H9 (cell line): Measurements from ENCODE around the gene COL18A1. TPM values are rescaled to one million over a fixed set of nuclear protein-coding genes. Genes with fewer than 3 reads are reported as not detected.

Experiments
- DNase-seq: peaks from one replicate; pipeline ENCODE4 v3.0.0-alpha.2; 2017
- H2AFZ ChIP-seq: one replicate; pipeline ENCODE4 v1.6.1; 2013; ENCODE audit warnings: mild to moderate bottlenecking, low read length, control low read depth, moderate library complexity
- H2AK5ac ChIP-seq: 2 replicates; pipeline ENCODE4 v1.6.1; 2013; ENCODE audit warnings: low read length, control low read depth, mixed read lengths; ENCODE audit not compliant: insufficient read length
- H2BK120ac ChIP-seq: one replicate; pipeline ENCODE4 v1.6.1; 2013; ENCODE audit warnings: low read depth, mild to moderate bottlenecking, low read length, control low read depth, inconsistent platforms; ENCODE audit not compliant: poor library complexity, severe bottlenecking
- H2BK12ac ChIP-seq: 2 replicates; pipeline ENCODE4 v1.6.1; 2013; ENCODE audit warnings: low read length, control low read depth, mixed read lengths, low read depth; ENCODE audit not compliant: insufficient read length
- H2BK15ac ChIP-seq: 2 replicates; pipeline ENCODE4 v1.6.1; 2013; ENCODE audit warnings: low read depth, low read length, control low read depth
- H2BK20ac ChIP-seq: one replicate; pipeline ENCODE4 v1.6.1; 2013; ENCODE audit warnings: low read depth, mild to moderate bottlenecking, low read length, control low read depth, inconsistent platforms; ENCODE audit not compliant: poor library complexity, severe bottlenecking
- H2BK5ac ChIP-seq: 2 replicates; pipeline ENCODE4 v1.6.1; 2013; ENCODE audit warnings: low read length, control low read depth, mixed read lengths; ENCODE audit not compliant: insufficient read length
- H3K14ac ChIP-seq: 2 replicates; pipeline ENCODE4 v1.6.1; 2013; ENCODE audit warnings: low read length, control low read depth; ENCODE audit not compliant: insufficient read depth
- H3K18ac ChIP-seq: 2 replicates; pipeline ENCODE4 v1.6.1; 2013; ENCODE audit warnings: low read depth, mild to moderate bottlenecking, mixed read lengths, low read length, control low read depth; ENCODE audit not compliant: insufficient read length
- H3K23ac ChIP-seq: 2 replicates; pipeline ENCODE4 v1.6.1; 2013; ENCODE audit warnings: low read length, control low read depth, mixed read lengths, low read depth; ENCODE audit not compliant: insufficient read length
- H3K23me2 ChIP-seq: 2 replicates; pipeline ENCODE4 v1.6.1; 2013; ENCODE audit warnings: low read depth, mild to moderate bottlenecking, mixed read lengths, low read length, control low read depth; ENCODE audit not compliant: insufficient read length, poor library complexity, severe bottlenecking
- H3K27ac ChIP-seq: 2 replicates; pipeline ENCODE4 v1.5.1; 2013; ENCODE audit warnings: low read length, control low read depth, mixed read lengths, low read depth; ENCODE audit not compliant: insufficient read length
- H3K27me3 ChIP-seq: 2 replicates; pipeline ENCODE4 v1.6.1; 2013; ENCODE audit warnings: low read length, control low read depth, inconsistent platforms; ENCODE audit not compliant: insufficient read depth
- H3K4ac ChIP-seq: 2 replicates; pipeline ENCODE4 v1.6.1; 2013; ENCODE audit warnings: low read depth, mild to moderate bottlenecking, control low read depth, inconsistent platforms, low read length, moderate library complexity
- H3K4me1 ChIP-seq: 2 replicates; pipeline ENCODE4 v1.6.1; 2013; ENCODE audit warnings: low read length, control low read depth, inconsistent platforms; ENCODE audit not compliant: insufficient read depth
- H3K4me2 ChIP-seq: 2 replicates; pipeline ENCODE4 v1.6.1; 2013; ENCODE audit warnings: low read length, control low read depth, mixed read lengths; ENCODE audit not compliant: insufficient read length, insufficient read depth
- H3K56ac ChIP-seq: 2 replicates; pipeline ENCODE4 v1.6.1; 2013; ENCODE audit warnings: low read depth, mild to moderate bottlenecking, mixed read lengths, low read length, control low read depth; ENCODE audit not compliant: insufficient read length
- H3K79me1 ChIP-seq: 2 replicates; pipeline ENCODE4 v1.6.1; 2013; ENCODE audit warnings: low read depth, mild to moderate bottlenecking, moderate library complexity, low read length, control low read depth, inconsistent platforms; ENCODE audit not compliant: insufficient read depth, poor library complexity, severe bottlenecking
- H3K79me2 ChIP-seq: 2 replicates; pipeline ENCODE4 v1.6.1; 2013; ENCODE audit warnings: low read length, control low read depth, inconsistent platforms; ENCODE audit not compliant: insufficient read depth
- H3K9ac ChIP-seq: 2 replicates; pipeline ENCODE4 v1.6.1; 2013; ENCODE audit warnings: low read length, control low read depth, mixed read lengths; ENCODE audit not compliant: insufficient read length; ENCODE audit errors: extremely low read depth
- H3K9me3 ChIP-seq: one replicate; pipeline ENCODE4 v1.6.1; 2013; ENCODE audit warnings: low read depth, low read length, inconsistent platforms; ENCODE audit not compliant: control insufficient read depth
- H3T11ph ChIP-seq: one replicate; pipeline ENCODE4 v1.6.1; 2013; ENCODE audit warnings: mild to moderate bottlenecking, low read length, control low read depth, inconsistent platforms
- H4K20me1 ChIP-seq: one replicate; pipeline ENCODE4 v1.6.1; 2013; ENCODE audit not compliant: control insufficient read depth, insufficient read length, insufficient read depth
- H4K5ac ChIP-seq: 2 replicates; pipeline ENCODE4 v1.6.1; 2013; ENCODE audit warnings: low read depth, mild to moderate bottlenecking, mixed read lengths, low read length, control low read depth; ENCODE audit not compliant: insufficient read length
- H4K8ac ChIP-seq: replicated peaks from 2 replicates; pipeline ENCODE4 v1.6.1; 2013; ENCODE audit warnings: low read length, control low read depth, mixed read lengths, low read depth; ENCODE audit not compliant: insufficient read length
- H4K91ac ChIP-seq: 2 replicates; pipeline ENCODE4 v1.6.1; 2013; ENCODE audit warnings: low read depth, mild to moderate bottlenecking, moderate library complexity, mixed read lengths, low read length, control low read depth; ENCODE audit not compliant: insufficient read length
- H3K27ac Mint-ChIP-seq, 3 experiments: 2 replicates in 2 of 3; 3 replicates in 1 of 3; pipeline ENCODE4 v1.8.0; 2020 to 2021; ENCODE audit warnings: mixed read lengths in 3 of 3, mild to moderate bottlenecking in 1 of 3, moderate library complexity in 1 of 3
- H3K27me3 Mint-ChIP-seq: 2 replicates; pipeline ENCODE4 v1.8.0; 2021; ENCODE audit warnings: low read depth, mild to moderate bottlenecking, moderate library complexity, mixed read lengths
- H3K36me3 Mint-ChIP-seq, 3 experiments: 2 replicates in 2 of 3; 3 replicates in 1 of 3; pipeline ENCODE4 v1.8.0; 2020 to 2021; ENCODE audit warnings: low read depth in 3 of 3, mixed read lengths in 3 of 3; ENCODE audit not compliant: insufficient read depth in 1 of 3
- H3K4me1 Mint-ChIP-seq, 2 experiments: 2 replicates each; pipeline ENCODE4 v1.8.0; 2020; ENCODE audit warnings: mixed read lengths in 2 of 2
- H3K4me3 Mint-ChIP-seq, 2 experiments: 2 replicates in 1 of 2; 3 replicates in 1 of 2; pipeline ENCODE4 v1.8.0; 2020 to 2021; ENCODE audit warnings: mild to moderate bottlenecking in 2 of 2, mixed read lengths in 2 of 2, moderate library complexity in 1 of 2
- H3K9me3 Mint-ChIP-seq, 2 experiments: 2 replicates in 1 of 2; 3 replicates in 1 of 2; pipeline ENCODE4 v1.8.0; 2020; ENCODE audit warnings: mild to moderate bottlenecking in 2 of 2, mixed read lengths in 2 of 2, moderate library complexity in 1 of 2
- CTCF ChIP-seq: fragments of 200-600 bp; sonication (generic); conservative IDR thresholded peaks from 3 replicates; pipeline ENCODE4 v1.8.0; 2021; ENCODE audit warnings: antibody characterized with exemption, mild to moderate bottlenecking
- WGBS: extraction: QIAGEN DNeasy Blood & Tissue Kit; methylation state at CpG from one replicate; pipeline ENCODE4 v1.1.7; 2013; ENCODE audit warnings: missing lambda C conversion rate, low lambda C conversion rate, mixed read lengths; ENCODE audit not compliant: insufficient read length; ENCODE audit errors: extremely low coverage; 5-methylcytosine and 5-hydroxymethylcytosine counted together
- total RNA-seq: library from RNA; stranded (reverse); gene quantifications from 2 replicates; pipeline ENCODE4 v1.2.1, GENCODE V29; 2021

COL18A1 gene
- total RNA-seq, 1 experiment from 2014 or later = 232 TPM

- H3K36me3 Mint-ChIP-seq = peaks cover 12 to 56% (median 31%) of the 10 kb centered on the region in 3 experiments; a peak in 6 of 7 replicates
Observed at GRCh38 chr21:45472445-45473365, 67.7 kb downstream of the COL18A1 start.

More at GRCh38 chr21:45472445-45473365, 67.7 kb downstream of the COL18A1 start:
- no peak overlapping the region for H4K5ac ChIP-seq
- H2BK15ac ChIP-seq = no peak overlapping the region
- peaks cover 0 to 2% of the 10 kb centered on the region in 2 experiments; a peak in 2 of 5 replicates for H3K9me3 Mint-ChIP-seq
- H3K4me1 Mint-ChIP-seq = peaks cover 6 to 14% of the 10 kb centered on the region in 2 experiments; a peak in 3 of 4 replicates
- H2AK5ac ChIP-seq = no peak overlapping the region
- H3K14ac ChIP-seq = no peak overlapping the region
- no peak overlapping the region for H4K8ac ChIP-seq
- no peak overlapping the region for H2BK120ac ChIP-seq
- H3K9me3 ChIP-seq = no peaks in the 10 kb centered on the region
- no peak overlapping the region for H3K4ac ChIP-seq
- no CpG with 5 or more reads among the region's 42 CpGs for WGBS
- no peak overlapping the region for H2AFZ ChIP-seq
- H3K18ac ChIP-seq = no peak overlapping the region
- peaks cover 10% of the 10 kb centered on the region for H3K79me1 ChIP-seq
- no peak overlapping the region for H2BK5ac ChIP-seq
- no peaks in the 10 kb centered on the region for H3K23me2 ChIP-seq
- no peak for DNase-seq
- no peak overlapping the region for H2BK20ac ChIP-seq
- H3K79me2 ChIP-seq = no peaks in the 10 kb centered on the region; the same call in 1 of the 2 replicates
- H3K27ac Mint-ChIP-seq = peak overlapping the region in 1 of 3 experiments; percentile 69; a peak in 1 of 7 replicates
- H3K27me3 Mint-ChIP-seq = no peaks in the 10 kb centered on the region; the same call in 1 of the 2 replicates
- no peak overlapping the region for H4K91ac ChIP-seq
- no peak overlapping the region for H3K9ac ChIP-seq
- no peak overlapping the region for H3K4me3 Mint-ChIP-seq
- no peak for TF ChIP-seq CTCF
- no peak overlapping the region for H3K23ac ChIP-seq
- no peak overlapping the region for H3K56ac ChIP-seq
- H3K27ac ChIP-seq = no peak overlapping the region
- no peaks in the 10 kb centered on the region for H4K20me1 ChIP-seq
- H2BK12ac ChIP-seq = no peak overlapping the region
- no peaks in the 10 kb centered on the region for H3K4me1 ChIP-seq
- no peak overlapping the region for H3T11ph ChIP-seq
- no peak overlapping the region for H3K4me2 ChIP-seq
- no peaks in the 10 kb centered on the region for H3K27me3 ChIP-seq
